MG63 (cell line): ENCODE results near the gene SLC38A3. TPM values are rescaled to one million over a fixed set of nuclear protein-coding genes. Genes with fewer than 3 reads are reported as not detected.
A peak's percentile ranks its signal among the peaks of the same experiment; 100 is the strongest.

Experiments
- DNase-seq: peaks from one replicate; pipeline ENCODE4 v3.0.0-alpha.2; 2020
- H3K27me3 ChIP-seq: fragments of 250-450 bp; sonication (Bioruptor Pico); 2 replicates; pipeline ENCODE4 v1.5.1; 2020; ENCODE audit warnings: mild to moderate bottlenecking, moderate library complexity
- H3K36me3 ChIP-seq: fragments of 250-450 bp; sonication (Bioruptor Pico); 2 replicates; pipeline ENCODE4 v1.5.1; 2020; ENCODE audit warnings: mild to moderate bottlenecking, moderate library complexity
- H3K4me3 ChIP-seq: fragments of 250-450 bp; sonication (Bioruptor Pico); 2 replicates; pipeline ENCODE4 v1.5.1; 2020; ENCODE audit warnings: mild to moderate bottlenecking, moderate library complexity
- H3K9me3 ChIP-seq: fragments of 250-450 bp; sonication (Bioruptor Pico); 2 replicates; pipeline ENCODE4 v1.5.1; 2020; ENCODE audit warnings: mild to moderate bottlenecking, moderate library complexity
- total RNA-seq: library from RNA; depleted of rRNA; stranded (reverse); fragments of >200 nt; shearing (Covaris generic); gene quantifications from 2 replicates; pipeline ENCODE4 v1.2.3, GENCODE V29; 2014; ENCODE audit warnings: low replicate concordance

The SLC38A3 gene
- total RNA-seq, 1 experiment from 2014 or later, result not detected

DNA sequence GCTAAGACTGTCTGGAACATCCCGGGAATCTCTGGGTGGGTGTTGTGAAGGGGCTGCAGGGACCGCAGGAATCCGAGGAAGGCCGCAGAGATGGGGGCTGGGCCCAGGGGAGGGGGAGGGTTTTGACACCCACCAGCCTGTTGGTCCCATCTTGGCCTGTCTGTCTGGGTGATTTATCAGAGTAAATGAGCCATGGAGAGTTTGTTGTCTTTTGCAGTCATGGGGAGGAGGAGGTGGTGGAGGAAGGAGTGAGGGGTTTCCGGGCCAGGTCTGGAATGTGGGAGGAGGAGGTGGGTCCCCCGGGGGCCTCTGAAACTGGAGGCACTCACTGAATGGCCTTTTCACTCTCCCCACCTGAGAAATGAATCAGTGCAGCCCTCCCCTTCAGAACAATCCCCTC is 38.5 kb upstream of the SLC38A3 start:
- no peak for DNase-seq
- no peaks in the 10 kb centered on the region for H3K9me3 ChIP-seq
- H3K36me3 ChIP-seq, result peaks cover 10% of the 10 kb centered on the region
- no peaks in the 10 kb centered on the region for H3K27me3 ChIP-seq
- no peak overlapping the region for H3K4me3 ChIP-seq

DNA sequence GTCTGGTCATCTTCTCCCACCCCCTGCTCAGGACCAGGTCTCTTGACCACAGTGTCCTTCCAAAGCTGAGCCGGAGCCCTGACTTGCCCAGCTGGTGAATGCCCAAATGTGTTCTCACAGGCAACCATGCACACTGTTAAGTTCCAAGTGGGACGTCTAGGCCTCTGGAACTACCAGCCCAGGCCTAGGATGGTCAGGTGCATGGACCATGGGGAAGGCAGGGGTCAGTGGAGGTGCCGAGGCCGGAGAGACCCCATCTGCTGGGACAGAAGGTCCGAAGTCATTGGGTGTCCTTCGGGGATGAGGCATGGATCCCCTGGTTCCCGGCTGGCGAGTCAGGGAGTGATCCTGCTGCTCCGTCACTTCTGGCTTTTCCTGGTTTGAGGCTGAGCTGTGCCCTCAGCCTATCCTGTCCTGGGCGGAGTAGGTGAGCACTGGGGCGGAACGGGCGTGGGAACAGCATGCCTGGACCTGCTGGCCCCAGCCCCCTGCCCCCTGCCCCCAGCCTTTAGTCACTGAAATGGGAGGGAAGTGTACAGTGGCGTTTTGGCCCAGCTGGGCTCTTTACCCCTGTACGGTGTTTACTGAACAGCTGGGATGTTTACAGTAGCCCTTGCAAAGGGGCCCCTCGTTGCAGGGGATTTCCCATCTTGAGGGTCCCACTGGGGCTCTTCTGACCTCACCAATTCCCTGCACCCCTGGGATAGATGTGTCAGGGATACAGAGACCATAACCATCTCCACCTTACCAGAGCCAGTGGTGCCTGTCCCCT is 37.8 kb upstream of the SLC38A3 start:
- peaks cover 7% of the 10 kb centered on the region; the same call in 1 of the 2 replicates for H3K36me3 ChIP-seq
- no peak overlapping the region for H3K4me3 ChIP-seq
- DNase-seq, result peak; percentile 74
- no peaks in the 10 kb centered on the region for H3K27me3 ChIP-seq
- H3K9me3 ChIP-seq, result no peaks in the 10 kb centered on the region

DNA sequence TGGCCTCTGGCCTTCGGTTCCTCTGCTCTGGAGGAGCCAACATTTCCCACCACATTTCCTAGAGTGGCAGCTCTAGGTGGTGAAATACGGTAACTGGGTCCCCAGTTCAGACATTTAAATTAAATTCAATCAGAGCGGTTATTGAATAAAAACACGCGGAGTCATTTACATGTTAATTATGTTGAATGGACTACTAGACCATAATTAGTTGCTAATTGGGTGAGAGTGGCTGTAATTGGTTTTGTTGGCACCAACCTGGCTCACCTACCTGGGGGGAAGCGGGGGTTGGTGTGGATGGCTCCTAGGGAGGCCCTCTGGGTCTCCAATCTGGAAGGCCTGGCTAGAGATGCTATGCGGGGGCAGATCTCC is 37.2 kb upstream of the SLC38A3 start:
- no peak for DNase-seq
- Histone ChIP-seq H3K36me3 (peaks cover 7% of the 10 kb centered on the region; the same call in 1 of the 2 replicates), H3K4me3 (no peak overlapping the region), H3K9me3 (no peaks in the 10 kb centered on the region), H3K27me3 (no peaks in the 10 kb centered on the region)

DNA sequence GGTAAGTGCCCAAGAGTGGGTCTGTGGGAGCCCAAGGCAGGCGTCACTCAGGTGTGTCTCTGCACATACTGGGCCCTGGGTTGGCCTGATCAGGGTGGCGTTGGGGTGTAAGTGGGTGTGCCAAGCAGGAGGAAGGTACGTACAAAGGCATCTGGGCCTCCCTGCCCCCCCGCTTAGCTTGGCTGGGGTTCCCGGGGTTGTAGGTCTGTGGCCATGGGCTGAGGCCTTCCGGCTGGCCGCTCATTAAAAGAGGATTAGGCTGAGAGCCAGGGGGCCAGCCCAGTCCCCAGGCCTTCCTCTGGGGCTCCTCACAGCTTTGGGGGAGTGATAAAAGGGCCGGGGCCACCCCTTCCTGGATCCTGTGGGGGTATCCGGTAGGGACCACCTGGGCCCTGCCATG is 36.7 kb upstream of the SLC38A3 start:
- Histone ChIP-seq H3K36me3 (peaks cover 4% of the 10 kb centered on the region; the same call in 1 of the 2 replicates), H3K9me3 (no peaks in the 10 kb centered on the region), H3K4me3 (no peak overlapping the region), H3K27me3 (no peaks in the 10 kb centered on the region)
- no peak for DNase-seq

DNA sequence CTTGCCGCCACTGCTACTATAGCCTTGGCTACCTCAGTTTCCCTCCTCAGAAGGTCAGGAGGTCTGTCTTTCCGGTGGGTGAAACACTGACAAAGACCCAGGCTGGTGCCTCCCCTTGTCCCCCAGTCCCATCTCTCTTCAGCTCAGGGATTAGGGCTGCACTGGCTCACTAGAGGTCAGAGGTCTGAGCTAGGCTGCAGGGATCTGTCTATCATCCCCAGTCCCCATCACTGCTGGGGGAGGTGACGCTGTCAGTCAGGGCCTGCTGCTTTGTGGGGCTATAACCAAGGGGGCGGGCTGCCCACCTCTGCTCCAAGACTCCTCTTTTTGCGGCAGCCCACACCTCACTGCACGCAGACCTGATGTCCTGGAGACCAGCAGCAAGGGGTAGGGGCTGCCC is 36.3 kb upstream of the SLC38A3 start:
- no peak overlapping the region for H3K4me3 ChIP-seq
- no peaks in the 10 kb centered on the region for H3K27me3 ChIP-seq
- no peaks in the 10 kb centered on the region for H3K9me3 ChIP-seq
- DNase-seq, result no peak
- H3K36me3 ChIP-seq, result peaks cover 4% of the 10 kb centered on the region; the same call in 1 of the 2 replicates

DNA sequence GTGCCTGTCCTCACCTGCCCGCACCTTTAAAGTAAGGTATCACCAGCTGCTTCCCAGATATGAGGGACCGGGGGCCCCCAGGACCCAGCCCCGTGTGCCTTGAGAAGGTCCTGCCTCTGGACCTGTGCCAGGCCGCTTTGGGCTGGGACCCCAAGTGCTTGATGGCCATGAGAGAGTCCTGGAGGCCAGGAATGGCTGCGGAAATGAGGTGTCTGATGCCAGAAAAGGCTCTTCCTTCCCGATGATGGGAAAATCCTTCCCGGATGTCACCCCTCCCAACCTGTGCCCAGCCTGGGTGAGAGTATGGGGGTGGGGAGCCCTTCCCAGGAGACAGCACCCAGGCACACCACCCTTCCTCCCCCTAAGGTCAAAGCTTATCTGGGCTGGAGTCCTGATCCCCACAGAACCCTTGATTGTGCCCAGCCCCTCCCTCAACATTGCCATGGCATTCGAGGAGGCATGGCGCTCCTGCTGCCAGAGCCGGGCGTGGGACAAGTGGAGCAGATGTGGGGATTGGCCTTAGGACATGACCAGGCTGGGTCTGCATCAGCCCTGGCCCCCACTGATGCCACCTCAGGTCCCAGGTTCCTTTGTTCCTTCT is 35.7 kb upstream of the SLC38A3 start:
- Histone ChIP-seq H3K27me3 (no peaks in the 10 kb centered on the region), H3K36me3 (peaks cover 4% of the 10 kb centered on the region), H3K9me3 (no peaks in the 10 kb centered on the region), H3K4me3 (no peak overlapping the region)
- DNase-seq, result no peak

DNA sequence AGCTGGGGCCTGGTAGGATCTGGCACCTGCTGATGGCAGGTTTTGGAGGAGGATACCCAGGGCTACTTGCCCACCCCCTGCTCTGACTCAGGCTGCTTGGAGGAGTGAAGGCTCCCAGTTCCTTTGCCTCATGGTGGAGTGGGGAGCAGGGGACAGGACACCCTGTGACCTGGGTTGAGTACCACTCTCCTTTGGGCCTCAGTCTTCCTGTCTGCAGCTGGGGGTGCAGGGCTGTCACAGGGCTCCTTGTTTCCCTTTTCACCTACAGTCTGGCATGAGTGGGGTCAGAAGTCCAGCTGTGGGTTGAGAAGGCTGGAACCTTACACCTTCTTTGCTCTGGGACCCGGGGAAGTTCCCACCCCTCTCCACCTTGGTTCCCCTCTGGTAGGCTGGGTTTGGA is 35.2 kb upstream of the SLC38A3 start:
- Histone ChIP-seq H3K36me3 (no peaks in the 10 kb centered on the region; the same call in none of the 2 replicates), H3K9me3 (no peaks in the 10 kb centered on the region), H3K27me3 (no peaks in the 10 kb centered on the region), H3K4me3 (no peak overlapping the region)
- DNase-seq, result no peak

DNA sequence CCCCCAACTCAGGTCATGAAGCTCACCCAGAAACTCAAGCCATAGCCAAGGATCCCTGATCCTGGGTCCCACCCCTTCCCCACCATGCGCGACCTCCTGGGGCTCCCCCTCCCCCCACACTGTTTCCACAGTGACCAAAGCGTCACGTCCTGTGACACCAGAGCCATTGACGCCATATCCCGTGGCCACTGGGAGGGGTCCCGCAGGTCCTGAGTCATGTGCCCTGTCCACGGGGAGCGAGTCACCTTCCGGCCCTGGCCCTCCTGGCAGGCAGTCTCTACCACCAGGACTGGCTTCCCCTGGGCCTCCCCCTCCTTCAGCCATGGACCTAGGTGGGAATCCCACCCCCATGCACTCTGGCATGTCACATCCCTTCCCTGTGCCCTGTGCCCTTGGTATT is 34.4 kb upstream of the SLC38A3 start:
- peak; percentile 41 for DNase-seq
- no peaks in the 10 kb centered on the region for H3K27me3 ChIP-seq

DNA sequence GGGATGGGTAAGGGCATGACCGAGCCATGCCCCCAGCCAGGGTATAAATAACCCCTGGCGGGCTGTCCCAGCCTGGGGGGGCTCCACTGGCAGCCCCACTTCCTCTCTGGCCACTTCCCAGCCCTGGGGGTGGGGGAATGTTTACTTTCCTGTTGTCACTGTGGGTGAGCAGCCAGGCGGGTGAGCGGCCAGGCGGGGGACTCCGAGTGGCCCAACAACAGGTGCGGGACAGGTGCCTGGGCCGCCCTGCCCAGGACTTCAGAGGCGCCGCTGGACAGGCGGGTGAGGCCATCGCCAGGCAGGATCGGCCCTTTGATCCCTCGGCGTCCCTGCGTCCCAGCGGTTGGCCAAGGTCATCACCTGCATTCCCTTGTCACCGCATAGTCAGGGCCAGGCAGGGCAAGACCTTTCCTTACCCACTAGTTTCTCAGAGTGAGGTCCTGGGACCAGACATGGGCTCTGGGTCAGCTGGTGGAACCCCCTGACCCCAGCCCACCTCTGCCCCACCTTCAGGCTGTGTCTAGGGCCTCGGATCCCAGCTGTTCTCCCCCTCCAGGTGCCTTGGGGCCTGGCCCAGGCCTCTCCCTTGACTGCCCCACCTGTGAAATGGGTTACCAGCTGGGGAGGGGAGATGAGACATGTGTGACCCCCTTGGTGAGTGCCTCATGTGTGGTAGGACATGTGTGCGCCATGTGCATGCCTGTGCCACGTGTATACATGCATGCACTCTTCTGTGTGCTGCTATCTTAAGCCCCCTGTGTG is 33.4 kb upstream of the SLC38A3 start:
- H3K36me3 ChIP-seq, result no peaks in the 10 kb centered on the region; the same call in 1 of the 2 replicates
- no peaks in the 10 kb centered on the region for H3K27me3 ChIP-seq
- no peaks in the 10 kb centered on the region for H3K9me3 ChIP-seq
- H3K4me3 ChIP-seq, result no peak overlapping the region
- no peak for DNase-seq

More for the DNA sequence above, 34.4 kb upstream of the SLC38A3 start:
- Histone ChIP-seq H3K9me3 (no peaks in the 10 kb centered on the region), H3K36me3 (no peaks in the 10 kb centered on the region; the same call in none of the 2 replicates), H3K4me3 (no peak overlapping the region)

DNA sequence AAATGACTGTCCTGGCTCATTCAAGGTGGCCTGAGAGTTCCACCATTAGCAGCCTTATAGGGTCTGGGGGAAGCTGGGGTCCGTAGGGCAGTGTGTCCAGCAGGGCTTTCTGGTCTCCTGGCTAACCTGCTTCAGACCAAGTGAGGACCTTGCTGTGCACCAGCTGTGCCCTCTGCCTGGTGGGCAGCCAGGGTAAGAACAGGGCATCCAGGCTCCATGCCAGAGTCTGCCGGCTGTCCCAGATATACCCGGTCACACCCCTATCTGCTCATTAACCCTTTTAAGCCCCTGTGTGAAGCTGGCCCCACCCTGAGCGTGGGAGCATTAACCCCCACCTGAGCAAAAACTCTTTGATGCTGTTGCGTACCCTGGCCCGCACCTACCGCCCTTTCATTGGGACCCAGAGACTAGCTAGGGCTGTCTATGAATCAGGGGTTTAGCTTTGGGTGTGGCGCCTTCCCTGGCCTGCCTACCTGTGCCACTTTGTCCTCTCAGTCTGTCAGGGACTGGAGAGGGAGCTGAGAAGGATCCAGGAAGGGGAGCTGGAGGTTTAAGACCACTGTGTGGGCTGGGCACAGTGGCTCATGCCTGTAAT is 32.3 kb upstream of the SLC38A3 start:
- no peak for DNase-seq
- H3K9me3 ChIP-seq, result no peaks in the 10 kb centered on the region
- no peak overlapping the region for H3K4me3 ChIP-seq
- H3K36me3 ChIP-seq, result no peaks in the 10 kb centered on the region; the same call in 1 of the 2 replicates
- H3K27me3 ChIP-seq, result no peaks in the 10 kb centered on the region

DNA sequence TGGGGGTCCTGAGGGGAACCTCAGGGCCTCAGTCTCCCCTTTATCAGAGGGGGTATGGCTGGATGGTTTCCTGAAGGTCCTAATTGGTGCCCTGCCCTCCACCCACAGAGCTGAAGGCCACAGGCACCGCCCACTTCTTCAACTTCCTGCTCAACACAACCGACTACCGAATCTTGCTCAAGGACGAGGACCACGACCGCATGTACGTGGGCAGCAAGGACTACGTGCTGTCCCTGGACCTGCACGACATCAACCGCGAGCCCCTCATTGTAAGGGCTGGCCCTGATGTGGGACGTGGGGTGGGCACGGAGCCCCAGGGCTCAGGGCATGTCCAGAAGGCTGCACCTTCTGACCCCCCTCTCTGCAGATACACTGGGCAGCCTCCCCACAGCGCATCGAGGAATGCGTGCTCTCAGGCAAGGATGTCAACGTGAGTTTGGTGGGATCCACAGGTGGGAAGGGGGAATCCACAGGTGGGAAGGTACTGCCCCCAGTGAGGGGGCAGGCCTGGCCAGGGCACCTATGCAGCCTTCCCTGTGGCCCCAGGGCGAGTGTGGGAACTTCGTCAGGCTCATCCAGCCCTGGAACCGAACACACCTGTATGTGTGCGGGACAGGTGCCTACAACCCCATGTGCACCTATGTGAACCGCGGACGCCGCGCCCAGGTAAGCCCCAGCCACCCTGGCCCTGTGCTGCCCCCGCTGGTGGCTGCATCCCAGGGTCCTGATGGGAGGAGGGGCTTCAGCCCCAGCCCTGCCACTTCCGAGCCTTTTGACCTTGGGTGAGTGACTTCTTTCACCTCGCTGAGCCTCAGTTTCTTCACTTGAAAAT is 31.2 kb upstream of the SLC38A3 start:
- H3K36me3 ChIP-seq, result no peaks in the 10 kb centered on the region; the same call in 1 of the 2 replicates
- no peak overlapping the region for H3K4me3 ChIP-seq
- no peaks in the 10 kb centered on the region for H3K27me3 ChIP-seq
- DNase-seq, result no peak
- H3K9me3 ChIP-seq, result no peaks in the 10 kb centered on the region

DNA sequence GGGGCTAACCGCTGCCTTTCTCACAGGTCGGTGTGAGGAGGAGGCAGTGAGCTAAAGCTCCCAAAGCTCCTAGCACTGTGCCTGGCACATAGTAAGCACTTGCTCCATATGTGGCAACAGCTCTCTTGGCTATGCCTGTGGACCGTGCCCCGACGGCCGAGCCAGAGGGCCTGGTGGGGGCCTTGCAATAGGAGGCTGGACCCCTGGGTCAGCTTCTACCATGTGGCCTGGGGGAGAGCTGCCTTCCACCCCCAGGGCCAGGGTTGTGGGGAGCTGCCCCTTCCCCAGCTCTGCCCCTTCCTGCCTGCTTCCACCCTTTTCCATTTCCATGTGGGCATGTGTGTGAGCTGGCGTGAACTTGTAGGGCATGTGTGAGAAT is 30.6 kb upstream of the SLC38A3 start:
- Histone ChIP-seq H3K36me3 (no peaks in the 10 kb centered on the region; the same call in 1 of the 2 replicates), H3K9me3 (no peaks in the 10 kb centered on the region), H3K4me3 (no peak overlapping the region), H3K27me3 (no peaks in the 10 kb centered on the region)
- no peak for DNase-seq

DNA sequence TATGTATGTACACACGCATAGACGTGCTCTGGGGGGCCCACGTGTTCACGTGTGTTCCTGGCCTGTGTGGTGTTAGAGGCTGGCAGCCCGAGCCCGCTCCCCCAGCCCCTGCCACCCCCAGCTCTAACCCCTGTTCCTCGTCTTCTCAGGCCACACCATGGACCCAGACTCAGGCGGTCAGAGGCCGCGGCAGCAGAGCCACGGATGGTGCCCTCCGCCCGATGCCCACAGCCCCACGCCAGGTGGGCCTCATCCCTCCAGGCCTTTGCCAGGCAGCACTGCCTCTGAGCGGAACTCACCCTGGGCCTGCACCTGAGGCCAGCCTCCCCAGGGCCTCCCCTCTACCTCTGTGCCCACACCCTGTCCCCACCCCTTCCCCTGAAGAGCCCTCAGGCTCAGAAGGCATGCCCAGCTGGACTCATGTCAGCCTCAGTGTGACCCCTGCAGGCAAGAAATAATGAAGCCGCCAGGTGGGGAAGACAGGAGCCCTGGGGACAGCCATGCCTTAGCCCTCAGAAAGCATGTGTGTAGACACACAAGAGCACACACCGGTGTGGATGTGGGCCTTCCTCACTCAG is 30.0 kb upstream of the SLC38A3 start:
- no peak for DNase-seq
- no peaks in the 10 kb centered on the region for H3K27me3 ChIP-seq
- no peaks in the 10 kb centered on the region for H3K9me3 ChIP-seq
- H3K4me3 ChIP-seq, result no peak overlapping the region
- no peaks in the 10 kb centered on the region; the same call in 1 of the 2 replicates for H3K36me3 ChIP-seq

DNA sequence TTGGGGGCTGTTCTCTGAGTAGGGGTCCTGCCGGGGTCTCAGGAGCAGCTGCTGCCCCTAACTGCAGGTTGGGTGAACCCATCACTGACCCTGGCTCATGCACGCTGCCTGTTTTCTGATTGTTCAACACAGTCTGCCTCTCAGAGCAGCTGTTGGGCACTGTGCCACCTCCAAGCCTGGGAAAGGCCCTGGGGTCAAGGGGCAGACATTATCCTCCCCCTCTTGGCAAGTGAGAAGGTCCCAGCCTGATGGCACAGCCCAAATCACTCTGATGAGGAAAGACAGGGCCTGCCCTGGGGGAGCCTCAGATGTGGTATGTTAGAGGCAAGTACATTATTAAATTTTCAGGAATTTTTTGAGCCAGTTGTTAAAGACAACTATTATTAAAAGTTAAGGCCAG is 27.7 kb upstream of the SLC38A3 start:
- Histone ChIP-seq H3K9me3 (no peaks in the 10 kb centered on the region), H3K36me3 (no peaks in the 10 kb centered on the region; the same call in 1 of the 2 replicates), H3K27me3 (no peaks in the 10 kb centered on the region), H3K4me3 (no peak overlapping the region)
- no peak for DNase-seq

DNA sequence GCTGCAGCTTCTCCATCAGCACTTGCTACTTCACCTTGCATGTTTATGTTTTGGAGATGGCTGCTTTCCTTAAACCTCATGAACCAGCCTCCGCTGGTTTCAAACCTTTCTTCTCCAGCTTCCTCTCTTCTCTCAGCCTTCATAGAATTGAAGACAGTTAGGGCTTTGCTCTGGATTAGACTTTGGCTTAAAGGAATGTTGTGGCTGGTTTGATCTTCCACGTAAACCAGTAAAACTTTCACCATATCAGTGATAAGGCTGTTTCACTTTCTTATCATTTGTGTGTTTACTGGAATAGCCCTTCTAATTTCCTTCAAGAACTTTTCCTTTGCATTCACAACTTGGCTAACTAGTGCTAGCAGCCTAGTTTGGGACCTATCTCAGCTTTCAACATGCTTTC is 25.4 kb upstream of the SLC38A3 start:
- Histone ChIP-seq H3K27me3 (no peaks in the 10 kb centered on the region), H3K36me3 (no peaks in the 10 kb centered on the region; the same call in 1 of the 2 replicates), H3K4me3 (no peak overlapping the region), H3K9me3 (no peaks in the 10 kb centered on the region)
- DNase-seq, result no peak

DNA sequence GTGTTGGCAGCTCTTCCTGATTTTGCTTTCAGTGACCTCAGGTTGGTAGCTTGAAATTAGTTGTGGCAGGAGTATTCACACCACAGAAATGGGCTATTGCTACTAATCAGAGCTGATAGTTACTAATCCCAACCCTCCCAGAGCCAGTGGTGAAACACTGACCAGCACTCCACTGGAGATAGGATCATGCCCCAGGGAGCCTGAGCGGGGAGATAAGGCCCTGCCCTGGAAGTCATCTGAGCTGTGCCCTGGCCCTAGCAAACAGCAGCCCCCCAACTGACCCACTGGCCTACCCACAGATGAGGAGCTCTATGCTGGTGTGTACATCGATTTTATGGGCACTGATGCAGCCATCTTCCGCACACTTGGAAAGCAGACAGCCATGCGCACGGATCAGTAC is 23.1 kb upstream of the SLC38A3 start:
- DNase-seq, result no peak
- Histone ChIP-seq H3K36me3 (no peaks in the 10 kb centered on the region; the same call in 1 of the 2 replicates), H3K9me3 (no peaks in the 10 kb centered on the region), H3K27me3 (no peaks in the 10 kb centered on the region), H3K4me3 (no peak overlapping the region)
